Dermis blood vessel endothelial cell (primary cell): ENCODE measurements around the gene FAM228B. TPM values are rescaled to one million over a fixed set of nuclear protein-coding genes. Genes with fewer than 3 reads are reported as not detected.
"Not testable (repeated sequence)": the region's sequence is repeated elsewhere in the genome, so short reads cannot be mapped to it uniquely, and the experiment has no call there.

ENCODE experiments used
- DNase-seq: peaks from one replicate; pipeline ENCODE4 v3.0.0; 2010
- total RNA-seq: library from RNA; depleted of rRNA; stranded (reverse); fragments of >200 nt; gene quantifications from 2 replicates; pipeline ENCODE4 v1.2.3, GENCODE V29; 2014

The FAM228B gene
- total RNA-seq, 1 donor from 2014 or later = 11.6 TPM

DNA sequence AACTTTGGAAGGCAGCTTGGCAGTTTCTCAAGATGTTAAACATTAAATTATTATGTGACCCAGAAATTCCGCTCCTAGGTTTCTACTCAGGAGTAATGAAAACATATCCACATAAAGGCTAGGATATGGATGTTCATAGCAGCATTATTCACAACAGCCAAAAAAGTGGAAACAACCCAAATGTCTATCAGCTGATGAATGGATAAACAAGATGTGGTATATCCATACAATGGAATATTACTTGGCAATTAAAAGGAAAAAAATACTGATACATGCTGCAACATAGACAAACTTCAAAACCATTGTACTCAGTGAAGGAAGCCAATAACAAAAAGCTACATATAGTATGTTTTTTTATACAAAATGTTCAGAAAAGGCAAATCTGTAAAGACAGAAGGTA, 39.2 kb downstream of the FAM228B start:
- DNase-seq = no peak

GRCh38 chr2:24163186-24163585, 39.9 kb downstream of the FAM228B start:
- no peak for DNase-seq

- no peak for DNase-seq
Measured at GRCh38 chr2:24163601-24164000, 40.3 kb downstream of the FAM228B start.

- DNase-seq = peak; percentile 46
Measured at GRCh38 chr2:24164416-24164973, 41.2 kb downstream of the FAM228B start.

GRCh38 chr2:24169023-24169422, 45.8 kb downstream of the FAM228B start:
- no peak for DNase-seq

GRCh38 chr2:24174851-24175277, 51.6 kb downstream of the FAM228B start, which contains the start of gene FAM228A:
FAM228A (plus strand) TSS chr2:24175053; CDS start chr2:24175481, 428 bp downstream.
- DNase-seq = peak; percentile 9

- DNase-seq = no peak
Measured at GRCh38 chr2:24175631-24176187, 52.4 kb downstream of the FAM228B start.

GRCh38 chr2:24176326-24176725, 53.1 kb downstream of the FAM228B start:
- no peak for DNase-seq

- no peak for DNase-seq
Measured at GRCh38 chr2:24179683-24180082, 56.4 kb downstream of the FAM228B start.

GRCh38 chr2:24181849-24182248, 58.6 kb downstream of the FAM228B start:
- DNase-seq = no peak

GRCh38 chr2:24182507-24182906, 59.2 kb downstream of the FAM228B start:
- DNase-seq = no peak

DNA sequence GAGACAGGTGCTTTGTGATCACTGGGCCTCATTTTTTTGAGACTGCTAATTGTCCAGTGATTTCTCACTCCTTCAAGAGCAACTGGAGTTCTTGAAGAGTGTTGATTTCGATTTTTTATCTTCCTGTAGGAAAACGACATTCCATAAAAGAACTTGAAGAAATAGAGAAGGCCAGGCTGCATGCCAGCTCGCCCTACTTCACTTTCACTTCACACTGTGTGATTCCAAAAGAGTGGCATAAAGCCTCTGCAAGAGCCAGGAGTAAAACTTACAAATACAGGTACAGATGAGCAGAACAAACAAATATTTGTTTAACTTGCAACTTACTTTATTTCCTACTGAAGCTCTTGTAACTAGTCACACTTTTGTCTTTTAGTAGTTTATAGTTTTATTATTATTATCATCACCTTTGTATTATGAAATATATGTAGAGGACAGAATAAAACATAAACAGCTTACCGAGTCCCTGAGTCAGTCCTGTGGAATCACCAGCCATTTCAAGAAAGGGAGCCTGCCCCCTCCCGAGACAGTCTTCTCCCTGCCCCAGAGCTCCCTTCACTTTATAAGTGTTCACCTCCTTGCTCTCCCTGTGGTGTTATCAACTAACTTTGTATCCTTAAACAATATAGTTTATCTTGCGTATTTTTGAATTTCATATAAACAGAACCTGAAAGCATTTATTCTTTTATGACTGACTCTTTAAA, 60.2 kb downstream of the FAM228B start:
- DNase-seq = no peak

DNA sequence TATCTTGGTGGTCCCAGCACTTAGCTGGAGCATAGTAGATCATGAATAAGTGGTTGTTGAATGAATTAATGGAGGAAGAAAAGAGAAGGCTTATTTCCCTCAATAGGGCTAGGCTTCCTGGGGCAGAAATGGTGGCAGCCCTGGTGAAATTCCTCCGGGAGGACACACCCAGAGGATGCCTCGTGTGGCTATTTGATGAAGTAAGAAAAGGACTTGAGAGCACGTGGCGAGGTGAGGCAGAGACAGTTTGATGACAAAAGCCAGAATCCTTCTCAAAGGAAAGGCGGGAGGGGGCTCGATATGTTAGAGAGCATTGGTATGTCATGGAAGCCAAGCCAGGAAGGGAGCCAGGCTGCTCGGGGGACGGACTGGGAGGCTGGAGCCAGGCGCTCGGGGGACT, 66.3 kb downstream of the FAM228B start:
- no peak for DNase-seq

- no peak for DNase-seq
Measured at GRCh38 chr2:24190503-24190902, 67.2 kb downstream of the FAM228B start.

DNA sequence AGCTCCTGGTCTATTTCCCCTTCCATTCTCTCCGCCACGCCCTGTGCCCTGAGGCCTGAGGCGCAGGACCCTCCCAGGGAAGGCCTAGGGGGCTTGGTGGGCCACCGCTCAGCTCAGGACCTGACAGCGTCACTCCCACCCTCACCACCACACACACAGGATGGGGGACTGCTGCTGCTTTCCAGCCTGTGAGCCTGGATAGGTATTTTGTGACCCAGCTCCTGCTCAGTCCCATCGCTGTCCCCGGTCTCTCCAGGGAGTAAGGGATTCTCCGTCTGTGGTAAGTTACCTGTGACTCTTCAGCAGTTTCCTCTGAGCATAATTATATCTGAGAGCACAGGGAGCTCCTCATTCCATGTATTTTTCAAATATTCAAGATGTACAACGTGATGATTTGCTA, 67.9 kb downstream of the FAM228B start:
- no peak for DNase-seq

- no peak for DNase-seq
Measured at GRCh38 chr2:24191848-24192247, 68.6 kb downstream of the FAM228B start.

- not testable (repeated sequence) for DNase-seq
Measured at GRCh38 chr2:24197213-24197612, 73.9 kb downstream of the FAM228B start.

GRCh38 chr2:24199968-24200590, 76.8 kb downstream of the FAM228B start:
- no peak for DNase-seq

DNA sequence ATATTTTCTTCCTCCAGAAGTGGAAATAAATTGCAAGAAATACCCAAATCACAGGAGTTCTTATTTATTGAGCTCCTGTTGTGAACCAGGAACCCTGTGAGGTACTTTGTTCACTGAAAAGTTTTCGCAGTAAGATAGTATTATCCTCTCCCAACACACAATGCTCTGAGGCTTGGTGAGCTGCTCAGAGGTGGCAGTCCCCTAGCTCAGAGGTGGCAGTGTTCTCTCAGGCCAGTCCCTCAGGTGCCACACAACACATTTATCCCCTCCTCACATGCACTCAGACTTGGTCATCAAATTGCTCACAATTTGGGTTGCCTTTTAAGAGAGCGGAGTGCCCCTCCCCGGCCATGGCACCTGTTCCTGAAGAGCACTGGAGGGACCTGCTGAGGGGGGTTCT, 77.5 kb downstream of the FAM228B start:
- no peak for DNase-seq

DNA sequence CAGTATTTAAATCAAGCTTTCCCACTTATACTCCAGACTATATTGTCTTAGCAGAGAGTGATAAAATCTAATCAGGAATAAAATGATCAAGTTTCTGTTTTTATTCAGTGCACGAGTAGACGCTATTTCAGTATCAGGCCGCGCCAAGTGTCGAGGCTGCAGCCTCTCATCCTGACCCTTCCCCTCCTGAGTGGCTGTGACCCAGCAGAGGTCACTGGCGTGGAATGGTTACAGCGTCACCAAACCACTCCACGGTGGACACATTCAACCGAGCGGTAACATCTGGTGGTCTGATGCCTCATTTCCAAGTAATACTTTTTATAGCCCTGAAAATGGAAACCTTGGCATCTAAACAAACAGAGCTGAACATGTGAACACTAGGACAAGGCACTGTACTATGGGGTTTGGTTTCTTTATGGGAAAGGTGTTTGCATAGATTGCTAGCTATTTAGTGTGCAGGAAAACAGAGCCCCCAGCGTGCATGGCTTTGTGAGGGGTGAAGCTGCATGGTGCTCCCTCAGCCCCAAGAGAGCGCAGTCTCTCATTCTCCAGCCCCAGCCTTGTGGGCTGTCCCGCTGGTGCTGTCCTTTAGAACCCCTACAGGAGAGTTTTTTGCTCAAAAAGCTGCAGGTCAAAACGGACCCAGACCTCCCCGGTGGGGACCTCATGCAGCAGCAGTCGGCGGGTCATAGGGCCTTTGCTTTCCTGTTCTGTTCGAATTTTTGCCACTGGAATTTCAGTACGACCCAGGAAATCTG, 79.9 kb downstream of the FAM228B start:
- DNase-seq = no peak

DNA sequence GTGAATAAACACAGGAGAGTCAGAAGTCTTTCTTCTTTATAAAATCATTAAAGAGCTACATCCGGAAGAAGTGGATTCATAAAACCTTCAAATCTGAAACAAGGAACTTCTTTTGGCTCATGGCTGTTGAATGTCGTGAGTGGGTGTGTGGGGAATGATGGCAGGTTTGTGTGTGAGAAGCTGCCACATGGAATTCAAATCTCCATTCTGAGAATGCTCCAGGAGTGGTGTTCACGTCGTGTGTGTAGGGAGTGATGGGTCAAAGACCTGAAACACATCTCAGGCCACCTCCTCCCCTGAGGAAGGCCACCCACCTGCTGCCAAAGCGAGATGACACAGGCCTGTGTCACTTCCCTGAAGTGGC, 80.5 kb downstream of the FAM228B start:
- DNase-seq = no peak

- DNase-seq = no peak
Measured at GRCh38 chr2:24204505-24204904, 81.2 kb downstream of the FAM228B start.

DNA sequence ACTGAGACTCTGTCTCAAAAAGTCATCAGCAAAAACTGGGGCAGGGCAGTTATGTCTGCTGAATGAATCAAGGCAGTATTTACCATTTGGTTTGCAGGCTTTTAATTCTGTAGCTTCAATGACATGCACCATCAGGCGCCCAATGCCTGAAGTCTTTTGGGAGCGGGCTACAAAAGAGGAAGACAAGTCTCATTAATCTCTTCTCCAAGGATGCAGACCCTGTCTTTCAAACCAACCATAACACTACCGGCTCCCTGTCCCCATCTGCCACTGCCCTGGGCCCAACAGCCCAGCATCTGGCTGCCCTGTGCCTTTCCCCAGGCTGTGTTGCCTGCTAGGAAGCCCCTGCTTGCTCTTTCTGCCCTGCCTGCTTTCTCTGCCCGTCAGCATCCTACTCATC, 81.9 kb downstream of the FAM228B start:
- no peak for DNase-seq
